HG02588 (cell line): ENCODE measurements around the gene MLNR.
A peak's percentile ranks its signal among the peaks of the same experiment; 100 is the strongest.

Experiments used
- ATAC-seq: cut with Tn5 transposase; IDR thresholded peaks from one replicate; pipeline ENCODE4 v1.9.1; 2021; ENCODE audit warnings: mild to moderate bottlenecking, moderate library complexity; ENCODE audit not compliant: unreplicated experiment

The MLNR gene, protein sequence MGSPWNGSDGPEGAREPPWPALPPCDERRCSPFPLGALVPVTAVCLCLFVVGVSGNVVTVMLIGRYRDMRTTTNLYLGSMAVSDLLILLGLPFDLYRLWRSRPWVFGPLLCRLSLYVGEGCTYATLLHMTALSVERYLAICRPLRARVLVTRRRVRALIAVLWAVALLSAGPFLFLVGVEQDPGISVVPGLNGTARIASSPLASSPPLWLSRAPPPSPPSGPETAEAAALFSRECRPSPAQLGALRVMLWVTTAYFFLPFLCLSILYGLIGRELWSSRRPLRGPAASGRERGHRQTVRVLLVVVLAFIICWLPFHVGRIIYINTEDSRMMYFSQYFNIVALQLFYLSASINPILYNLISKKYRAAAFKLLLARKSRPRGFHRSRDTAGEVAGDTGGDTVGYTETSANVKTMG

GRCh38 chr13:49220036-49220855 lies at the start of gene MLNR:
MLNR (plus strand) TSS chr13:49220338; CDS start chr13:49220338, 0 bp downstream.
- ATAC-seq: no peak

GRCh38 chr13:49171359-49171758 lies 48.8 kb upstream of the MLNR start:
- no peak for ATAC-seq

- no peak for ATAC-seq
These were observed 36.3 kb upstream of the MLNR start for GRCh38 chr13:49183672-49184325.

DNA sequence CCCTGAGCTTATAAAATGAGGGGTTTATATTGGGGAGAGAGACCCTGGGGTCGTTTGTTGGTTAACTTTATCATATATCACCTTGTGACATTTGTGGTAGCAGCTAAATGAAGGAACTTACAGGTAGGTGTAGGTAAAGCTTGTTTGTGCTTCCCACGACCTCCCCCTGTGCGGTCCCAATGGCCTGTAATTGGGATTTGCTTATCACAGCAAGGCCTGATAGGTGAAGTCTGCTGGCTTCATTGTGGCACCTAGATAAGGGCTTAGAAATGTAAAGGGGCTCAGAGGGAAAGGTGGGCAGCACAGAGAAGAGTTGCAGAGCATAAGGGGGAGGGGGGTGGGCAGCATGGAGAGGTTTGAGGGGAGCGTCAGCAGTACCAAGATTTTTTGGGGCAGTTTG lies 35.5 kb upstream of the MLNR start:
- no peak for ATAC-seq

DNA sequence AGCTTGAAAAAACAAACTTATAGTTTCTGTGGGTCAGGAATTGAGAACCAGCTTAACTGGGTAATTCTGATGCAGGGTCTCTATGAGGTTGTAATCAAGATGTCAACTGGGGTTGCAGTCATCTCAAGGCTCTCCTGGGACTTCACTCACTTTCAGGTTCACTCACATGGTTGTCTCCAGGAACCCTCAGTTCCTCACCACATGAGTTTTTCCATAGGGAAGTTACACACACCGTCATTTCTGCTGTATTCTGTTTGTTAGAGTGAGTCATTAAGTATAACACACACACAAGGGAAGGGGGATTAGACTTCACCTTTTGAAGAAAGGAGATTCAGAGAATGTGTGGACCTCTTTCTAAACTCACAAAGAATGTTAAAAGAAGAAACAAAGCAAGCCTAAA lies 34.9 kb upstream of the MLNR start:
- ATAC-seq: peak; percentile 57

DNA sequence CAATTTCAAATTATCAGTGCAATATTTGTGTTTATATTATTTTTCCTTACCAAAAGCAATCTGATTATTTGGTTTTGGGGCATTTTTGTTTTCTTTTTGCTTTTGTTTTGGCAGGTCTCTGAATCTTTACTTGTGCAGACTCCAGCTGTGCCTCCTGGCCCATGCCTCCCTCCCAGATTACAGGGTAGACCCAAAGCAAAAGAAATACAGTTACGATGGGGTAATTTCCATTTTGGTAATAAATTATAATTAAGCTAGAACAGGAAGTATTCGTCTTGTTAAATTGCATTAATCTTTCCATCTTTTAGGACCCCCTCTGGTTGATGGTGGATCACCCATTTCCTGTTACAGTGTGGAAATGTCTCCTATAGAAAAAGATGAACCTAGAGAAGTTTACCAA lies 29.2 kb upstream of the MLNR start:
- no peak for ATAC-seq

DNA sequence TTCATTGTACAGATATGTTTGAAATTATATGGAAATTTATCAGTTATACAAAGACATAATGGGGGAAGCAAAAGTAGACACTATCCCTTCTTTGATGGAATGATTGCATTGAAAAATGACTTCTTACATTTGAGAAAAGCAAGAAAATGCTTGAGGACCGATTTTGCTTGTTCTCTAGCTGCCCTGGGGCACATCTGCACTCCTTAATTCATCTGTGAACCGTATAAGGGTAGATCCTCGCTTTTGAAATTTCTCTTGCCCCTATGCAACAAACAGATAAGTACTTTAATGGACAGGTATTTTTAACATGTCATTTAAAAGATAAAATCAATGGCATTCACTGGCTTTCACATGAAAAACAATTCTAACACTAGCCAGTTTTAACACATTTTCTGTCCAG lies 13.5 kb upstream of the MLNR start:
- no peak for ATAC-seq

DNA sequence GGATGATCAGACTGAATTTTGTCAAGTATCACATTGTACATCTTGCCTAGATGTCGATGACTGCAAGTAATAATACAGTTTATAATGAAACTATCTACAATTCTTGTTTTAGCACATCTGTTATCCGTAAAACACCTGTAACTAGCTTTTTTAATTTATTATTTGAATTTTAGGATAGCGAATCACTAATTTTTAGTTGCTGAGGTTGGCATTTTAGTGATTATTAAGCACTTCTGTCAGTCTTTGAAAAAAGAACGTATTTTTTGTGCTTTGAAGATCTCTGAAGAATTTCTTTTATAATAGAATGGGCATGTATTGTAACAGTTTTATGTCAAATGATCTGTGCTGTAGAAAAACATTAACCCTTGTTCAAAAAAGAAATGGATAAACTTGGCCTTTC lies 11.5 kb upstream of the MLNR start:
- no peak for ATAC-seq

GRCh38 chr13:49210114-49210513 lies 10.0 kb upstream of the MLNR start:
- ATAC-seq: no peak

- ATAC-seq: no peak
These were observed 9.5 kb upstream of the MLNR start for GRCh38 chr13:49210669-49211068.

- no peak for ATAC-seq
These were observed 6.6 kb upstream of the MLNR start for GRCh38 chr13:49213539-49213938.

DNA sequence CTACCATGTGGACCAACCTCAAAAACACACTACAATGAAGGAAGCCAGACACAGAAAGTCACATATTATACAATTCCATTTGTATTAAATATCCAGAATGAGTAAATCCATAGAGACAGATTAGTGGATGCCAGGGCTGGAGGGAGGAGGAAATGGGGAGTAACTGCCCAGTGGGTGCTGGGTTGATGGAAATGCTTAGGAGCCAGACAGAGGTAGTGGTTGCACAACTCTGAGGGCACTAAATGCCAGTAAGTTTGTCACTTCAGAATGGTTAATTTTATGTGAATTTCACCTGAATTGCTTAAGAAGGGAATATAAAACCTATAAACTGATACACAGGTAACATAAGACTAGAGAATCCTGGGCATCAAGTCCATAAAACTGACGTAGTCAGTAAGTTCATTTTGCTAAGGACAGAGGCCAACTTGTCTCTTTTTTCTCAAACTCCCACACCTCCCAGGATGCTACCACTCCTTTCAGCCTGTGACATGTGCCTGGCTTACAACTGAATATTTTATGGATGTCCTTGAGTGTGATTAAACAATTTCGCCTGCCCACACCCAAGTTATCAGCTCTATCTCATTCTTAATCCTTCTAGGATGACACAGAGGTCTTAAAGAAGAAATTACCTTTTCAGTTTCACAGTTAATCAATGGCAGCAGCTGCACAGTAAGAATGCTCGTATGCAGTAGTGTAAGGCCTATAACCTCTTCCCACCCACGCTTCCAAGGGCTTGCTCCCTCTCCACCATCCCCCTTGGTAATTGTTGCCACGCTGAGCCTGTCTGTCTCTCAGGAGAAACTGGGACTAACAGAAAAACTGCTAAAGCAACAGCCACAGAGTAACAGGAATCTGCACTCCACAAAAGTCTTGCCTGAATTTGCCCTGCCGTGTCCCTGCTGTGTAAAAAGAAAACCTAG lies 5.9 kb upstream of the MLNR start:
- ATAC-seq: no peak

- ATAC-seq: no peak
These were observed 5.2 kb upstream of the MLNR start for GRCh38 chr13:49214917-49215376.

- ATAC-seq: no peak
These were observed 3.8 kb upstream of the MLNR start for GRCh38 chr13:49216334-49216733.

GRCh38 chr13:49217962-49218492 lies 2.1 kb upstream of the MLNR start:
- no peak for ATAC-seq

- ATAC-seq: no peak
These were observed 1.6 kb upstream of the MLNR start for GRCh38 chr13:49218493-49219051.

GRCh38 chr13:49219647-49220035 lies 497 bp upstream of the MLNR start:
- no peak for ATAC-seq

DNA sequence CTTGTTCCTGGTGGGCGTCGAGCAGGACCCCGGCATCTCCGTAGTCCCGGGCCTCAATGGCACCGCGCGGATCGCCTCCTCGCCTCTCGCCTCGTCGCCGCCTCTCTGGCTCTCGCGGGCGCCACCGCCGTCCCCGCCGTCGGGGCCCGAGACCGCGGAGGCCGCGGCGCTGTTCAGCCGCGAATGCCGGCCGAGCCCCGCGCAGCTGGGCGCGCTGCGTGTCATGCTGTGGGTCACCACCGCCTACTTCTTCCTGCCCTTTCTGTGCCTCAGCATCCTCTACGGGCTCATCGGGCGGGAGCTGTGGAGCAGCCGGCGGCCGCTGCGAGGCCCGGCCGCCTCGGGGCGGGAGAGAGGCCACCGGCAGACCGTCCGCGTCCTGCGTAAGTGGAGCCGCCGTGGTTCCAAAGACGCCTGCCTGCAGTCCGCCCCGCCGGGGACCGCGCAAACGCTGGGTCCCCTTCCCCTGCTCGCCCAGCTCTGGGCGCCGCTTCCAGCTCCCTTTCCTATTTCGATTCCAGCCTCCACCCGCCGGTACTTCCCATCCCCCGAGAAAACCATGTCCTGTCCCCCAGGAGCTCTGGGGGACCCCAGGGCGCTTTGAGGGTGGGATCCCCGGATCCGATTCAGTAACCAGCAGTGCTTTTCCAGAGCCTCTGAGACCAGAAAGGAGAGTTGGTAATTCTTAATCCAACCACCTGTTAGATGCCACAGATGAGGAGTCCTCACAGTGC lies 885 bp downstream of the MLNR start:
- no peak for ATAC-seq

- no peak for ATAC-seq
These were observed 1.4 kb downstream of the MLNR start for GRCh38 chr13:49221590-49221965.
